Mononuclear cell (primary cell): ENCODE results near the gene CYBA. TPM values are rescaled to one million over a fixed set of nuclear protein-coding genes. Genes with fewer than 3 reads are reported as not detected.

ENCODE experiments used
- H3K27me3 ChIP-seq: 2 replicates; pipeline ENCODE4 v1.6.0; 2011; ENCODE audit warnings: low read length, control low read depth; ENCODE audit not compliant: insufficient read depth
- H3K4me1 ChIP-seq: 2 replicates; pipeline ENCODE4 v1.5.1; 2011; ENCODE audit warnings: mild to moderate bottlenecking, low read length, control low read depth; ENCODE audit not compliant: insufficient read depth
- H3K4me3 ChIP-seq: 2 replicates; pipeline ENCODE4 v1.5.1; 2011; ENCODE audit warnings: mild to moderate bottlenecking, low read length, moderate library complexity
- H3K9me3 ChIP-seq: 2 replicates; pipeline ENCODE4 v1.5.1; 2011; ENCODE audit warnings: low read depth, mild to moderate bottlenecking, control low read depth, low read length
- total RNA-seq: library from RNA; depleted of rRNA; stranded (reverse); fragments of >200 nt; gene quantifications from one replicate; pipeline ENCODE4 v1.2.3, GENCODE V29; 2012

Gene CYBA
- total RNA-seq, 1 donor = 388 TPM

DNA sequence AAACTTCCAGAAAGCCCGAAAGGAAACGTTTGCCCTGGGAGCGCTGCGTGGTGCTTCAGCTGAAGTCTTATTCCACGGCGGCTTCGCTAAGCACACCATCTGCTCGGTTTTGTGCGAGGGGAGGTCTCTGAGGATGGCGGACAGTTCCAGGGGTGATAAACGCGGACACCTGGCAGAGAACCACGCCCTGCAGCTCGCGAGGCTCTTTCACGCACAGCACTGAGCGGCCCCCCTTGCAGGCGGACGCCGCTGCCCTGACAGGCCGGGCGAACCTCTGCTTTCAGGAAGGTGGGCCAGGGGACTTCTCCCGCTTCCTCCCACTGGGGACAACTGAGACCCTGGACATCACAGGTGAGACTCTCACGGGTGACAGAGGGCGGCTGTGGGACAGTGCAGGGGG is 8.3 kb upstream of the CYBA start:
- Histone ChIP-seq H3K27me3 (no peaks in the 10 kb centered on the region), H3K9me3 (no peaks in the 10 kb centered on the region), H3K4me1 (peaks cover 25% of the 10 kb centered on the region), H3K4me3 (no peak overlapping the region)

DNA sequence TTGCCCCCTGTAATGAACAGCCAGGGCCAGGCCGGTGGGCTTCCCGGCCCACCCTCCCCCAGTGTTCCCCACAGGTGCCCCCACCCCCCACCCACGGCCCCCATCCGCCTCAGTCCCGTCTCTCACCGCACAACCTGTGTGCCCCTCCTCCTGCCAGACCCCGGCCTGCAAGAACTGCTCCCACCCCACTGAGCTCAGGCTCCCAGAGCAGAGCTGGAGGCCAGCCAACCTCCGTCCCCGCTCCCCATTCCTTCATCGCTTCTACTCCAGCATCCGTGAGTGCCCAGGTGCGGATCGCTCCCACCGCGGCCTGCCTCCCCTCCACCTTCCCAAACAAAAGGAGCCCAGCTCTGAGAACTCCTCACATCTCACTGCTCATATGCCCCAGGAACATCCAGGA is 7.9 kb upstream of the CYBA start:
- H3K27me3 ChIP-seq = no peaks in the 10 kb centered on the region
- H3K4me3 ChIP-seq = no peak overlapping the region

DNA sequence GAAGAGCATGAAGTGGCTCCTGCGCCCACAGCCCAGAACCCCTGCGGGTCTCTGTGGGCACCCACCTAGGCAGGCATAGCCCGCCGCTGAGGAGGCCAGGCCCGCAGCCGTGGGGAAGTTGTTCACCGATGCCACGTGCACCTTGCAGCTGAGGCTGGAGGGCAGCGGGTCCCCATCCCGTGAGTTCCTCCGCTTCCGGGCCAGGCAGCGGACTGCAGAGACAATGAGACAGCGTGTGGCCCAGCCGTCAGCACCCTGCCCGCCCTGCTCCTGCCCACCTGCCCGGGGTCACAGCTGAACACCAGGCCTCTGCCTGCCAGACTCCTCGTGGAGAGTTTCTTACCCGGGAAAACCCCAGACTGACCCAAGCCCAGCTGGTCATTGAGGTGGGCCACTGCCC is 6.5 kb upstream of the CYBA start:
- Histone ChIP-seq H3K9me3 (no peaks in the 10 kb centered on the region), H3K4me3 (no peak overlapping the region), H3K4me1 (peaks cover 20% of the 10 kb centered on the region), H3K27me3 (no peaks in the 10 kb centered on the region)

More for the DNA sequence above, 7.9 kb upstream of the CYBA start:
- Histone ChIP-seq H3K9me3 (no peaks in the 10 kb centered on the region), H3K4me1 (peaks cover 21% of the 10 kb centered on the region)

DNA sequence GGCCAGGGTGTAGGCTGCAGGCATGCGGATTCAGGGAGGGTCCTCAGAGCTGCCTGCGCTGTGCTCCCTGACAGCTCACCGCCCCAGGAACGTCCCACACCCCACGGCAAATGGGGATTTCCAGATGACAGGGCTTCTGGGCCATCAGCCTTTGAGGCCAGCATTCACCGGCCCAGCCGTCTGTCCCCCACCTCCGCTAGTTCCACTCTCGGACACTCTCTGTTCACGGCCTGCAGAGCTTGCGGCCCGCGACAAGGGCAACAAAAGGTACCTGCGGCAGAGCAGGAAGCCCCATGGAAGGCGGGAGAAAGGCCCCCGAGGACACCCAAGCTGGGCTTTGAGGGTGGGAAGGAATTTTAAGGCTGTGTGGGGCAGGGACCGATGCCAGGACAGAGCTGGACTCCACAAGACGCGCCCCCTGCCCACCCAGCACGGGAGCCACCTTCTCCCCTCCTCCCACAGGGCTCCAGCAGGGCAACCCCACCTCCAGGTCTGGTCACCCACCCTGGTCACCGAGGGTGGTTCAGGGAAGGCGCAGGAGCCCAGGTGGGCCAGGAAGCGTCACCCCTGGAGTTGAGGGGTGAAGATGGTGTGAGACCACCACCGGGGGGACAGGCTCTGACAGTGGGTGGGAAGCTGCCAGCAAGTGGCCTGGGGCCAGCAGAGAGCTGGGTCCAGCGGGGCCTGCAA is 5.6 kb upstream of the CYBA start:
- H3K4me3 ChIP-seq = no peak overlapping the region
- H3K9me3 ChIP-seq = no peaks in the 10 kb centered on the region
- no peaks in the 10 kb centered on the region for H3K27me3 ChIP-seq
- peaks cover 23% of the 10 kb centered on the region for H3K4me1 ChIP-seq

DNA sequence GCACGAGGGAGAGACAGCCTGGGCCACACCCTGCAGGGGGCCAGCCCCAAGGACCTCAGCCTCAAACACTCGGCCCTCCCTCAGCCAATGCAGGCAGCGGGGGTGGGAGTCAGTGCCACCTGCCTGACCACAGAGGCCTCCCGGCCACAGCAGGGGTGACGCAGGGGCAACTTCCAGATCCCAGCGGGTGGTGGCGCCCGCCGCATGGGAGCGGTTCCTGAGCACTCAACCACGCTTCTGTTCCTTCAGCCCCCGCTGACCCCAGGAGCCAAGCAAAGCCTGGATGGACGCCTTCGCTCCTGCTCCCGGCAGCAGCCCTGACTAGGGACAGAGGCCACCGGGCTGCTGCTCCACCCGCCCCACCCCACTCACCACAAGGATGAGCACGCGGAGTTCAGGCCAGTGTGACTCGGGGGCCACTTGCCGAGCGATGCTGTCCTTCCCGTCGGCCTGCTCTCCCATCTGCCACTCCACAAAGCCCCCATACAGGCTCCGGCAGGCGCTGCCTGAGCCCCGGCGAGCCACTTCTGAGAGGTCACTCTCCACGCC is 5.0 kb upstream of the CYBA start:
- no peaks in the 10 kb centered on the region for H3K9me3 ChIP-seq
- H3K4me3 ChIP-seq = no peak overlapping the region
- no peaks in the 10 kb centered on the region for H3K27me3 ChIP-seq
- peaks cover 22% of the 10 kb centered on the region for H3K4me1 ChIP-seq

DNA sequence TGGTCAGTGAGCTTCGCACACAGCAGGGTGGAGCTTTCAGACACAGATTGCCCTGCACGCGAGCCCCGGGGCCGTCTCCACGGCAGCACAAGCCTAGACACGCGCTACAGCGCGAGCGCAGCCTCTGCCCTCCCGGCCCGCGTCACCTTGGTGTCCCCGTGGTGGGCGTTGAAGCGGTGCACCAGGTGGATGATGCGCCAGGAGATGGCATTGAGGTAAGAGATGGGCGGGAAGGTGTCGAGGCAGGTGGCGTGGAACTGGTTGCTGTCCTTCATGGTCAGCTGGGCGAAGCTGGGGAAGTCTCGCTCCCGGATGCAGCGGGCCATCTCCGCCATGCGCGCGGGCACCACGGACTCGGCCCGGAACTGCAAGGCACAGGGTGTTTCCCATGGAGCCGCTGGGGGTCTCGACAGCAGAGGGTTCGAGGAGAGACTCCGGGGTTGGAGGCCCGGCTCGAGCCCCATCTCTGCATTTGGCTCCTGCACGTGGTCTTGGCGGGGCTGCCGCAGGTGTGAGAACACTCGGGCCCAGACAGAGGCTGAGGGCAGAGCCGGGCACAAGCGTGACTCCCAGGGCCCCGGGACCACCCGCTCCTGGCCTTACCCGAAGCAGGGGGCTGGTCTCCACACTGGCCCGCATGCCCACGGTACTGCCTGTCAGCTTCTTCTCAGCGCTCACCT is 4.3 kb upstream of the CYBA start:
- H3K4me3 ChIP-seq = no peak overlapping the region
- no peaks in the 10 kb centered on the region for H3K27me3 ChIP-seq
- peaks cover 22% of the 10 kb centered on the region for H3K4me1 ChIP-seq
- H3K9me3 ChIP-seq = no peaks in the 10 kb centered on the region

DNA sequence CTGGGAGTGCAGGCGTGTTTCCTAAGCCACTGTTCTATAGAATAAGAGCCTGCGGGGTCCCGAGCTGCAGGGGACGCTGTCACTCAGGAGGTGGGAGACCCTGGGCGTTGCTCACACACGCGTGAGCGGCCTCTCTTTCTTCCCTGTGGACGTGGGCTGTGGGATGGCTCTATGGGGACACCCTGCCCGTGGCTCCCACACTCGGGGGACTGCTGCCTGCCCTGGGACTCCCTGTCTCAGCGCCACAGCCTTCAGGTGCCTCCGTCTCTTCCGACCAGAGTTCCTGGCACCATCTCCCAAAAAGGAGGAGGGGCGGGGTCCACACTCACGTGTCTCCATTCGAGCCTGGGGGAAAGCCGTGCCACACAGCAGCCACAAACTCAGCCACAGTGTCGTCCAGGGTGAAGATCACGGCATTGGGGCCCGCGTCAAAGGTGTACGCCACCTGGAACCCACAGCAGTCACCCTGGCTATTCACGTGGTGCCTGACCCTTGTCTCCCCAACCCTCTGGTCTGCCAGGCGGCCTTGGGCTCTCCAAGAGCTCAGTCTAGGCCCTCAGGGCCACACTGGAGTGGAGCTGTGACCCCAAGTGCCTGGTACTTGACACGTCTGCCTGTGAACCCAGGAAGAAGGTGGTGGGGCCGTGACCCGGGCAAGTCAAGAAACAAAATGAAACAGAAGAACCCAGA is 3.7 kb upstream of the CYBA start:
- peaks cover 29% of the 10 kb centered on the region for H3K4me1 ChIP-seq

DNA sequence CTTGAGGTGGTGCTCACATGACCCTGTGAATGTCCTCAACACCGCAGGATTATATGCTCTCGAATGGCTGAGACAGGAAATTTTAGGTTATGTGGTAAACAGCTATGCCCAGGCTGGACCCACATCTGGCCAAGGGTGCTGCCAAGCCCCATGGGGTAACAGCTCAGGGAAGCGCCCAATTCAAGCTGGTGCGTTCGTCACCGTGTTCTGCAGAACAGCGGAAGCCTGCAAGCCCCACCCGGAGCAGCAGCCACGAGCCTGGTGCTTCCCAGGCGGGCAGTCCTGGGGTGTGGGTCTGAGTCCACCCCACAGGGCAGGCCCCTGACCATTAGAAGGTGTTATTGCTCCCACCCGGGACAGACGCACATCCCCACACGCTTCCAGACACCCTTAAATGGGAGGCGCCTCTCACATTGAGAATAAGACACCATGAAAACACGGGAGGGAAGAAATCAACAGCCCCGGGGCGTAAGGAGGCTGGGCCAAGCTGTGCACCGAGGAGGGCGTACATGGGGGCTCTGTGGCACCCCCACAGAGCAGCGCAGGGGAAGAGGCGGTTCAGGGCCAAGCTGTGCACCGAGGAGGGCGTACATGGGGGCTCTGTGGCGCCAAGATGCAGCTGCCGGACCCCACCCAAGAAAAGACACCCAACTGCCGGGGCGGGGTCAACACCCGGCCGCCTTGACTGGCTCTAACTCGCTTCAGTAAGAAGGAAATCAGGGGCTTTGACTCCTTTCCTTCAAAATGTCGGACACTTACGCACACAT is 2.9 kb upstream of the CYBA start:
- H3K27me3 ChIP-seq = no peaks in the 10 kb centered on the region
- no peak overlapping the region for H3K4me3 ChIP-seq
- peaks cover 36% of the 10 kb centered on the region for H3K4me1 ChIP-seq
- H3K9me3 ChIP-seq = no peaks in the 10 kb centered on the region

More for the DNA sequence above, 3.7 kb upstream of the CYBA start:
- Histone ChIP-seq H3K9me3 (no peaks in the 10 kb centered on the region), H3K4me3 (no peak overlapping the region), H3K27me3 (no peaks in the 10 kb centered on the region)

DNA sequence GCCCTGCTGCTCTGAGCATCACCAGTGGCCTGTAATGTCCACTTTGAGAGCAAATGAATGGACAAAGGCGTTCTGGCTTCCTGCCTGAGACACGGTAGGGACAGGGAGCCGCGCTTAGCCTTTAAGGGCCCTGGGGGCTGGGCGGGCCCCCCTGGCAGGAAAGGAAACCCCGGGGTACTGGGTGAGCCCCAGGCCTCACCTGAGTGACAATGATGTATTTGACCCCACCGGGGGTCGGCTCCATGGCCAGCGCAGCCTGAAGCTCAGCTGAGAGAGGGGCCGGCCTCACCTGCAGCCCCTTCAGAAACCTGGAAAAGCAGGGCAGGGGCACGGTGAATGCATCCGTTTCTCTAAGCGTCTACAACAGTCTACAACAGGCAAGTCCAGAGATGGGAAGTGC is 2.2 kb upstream of the CYBA start:
- Histone ChIP-seq H3K27me3 (no peaks in the 10 kb centered on the region), H3K9me3 (no peaks in the 10 kb centered on the region), H3K4me1 (peaks cover 43% of the 10 kb centered on the region), H3K4me3 (no peak overlapping the region)

DNA sequence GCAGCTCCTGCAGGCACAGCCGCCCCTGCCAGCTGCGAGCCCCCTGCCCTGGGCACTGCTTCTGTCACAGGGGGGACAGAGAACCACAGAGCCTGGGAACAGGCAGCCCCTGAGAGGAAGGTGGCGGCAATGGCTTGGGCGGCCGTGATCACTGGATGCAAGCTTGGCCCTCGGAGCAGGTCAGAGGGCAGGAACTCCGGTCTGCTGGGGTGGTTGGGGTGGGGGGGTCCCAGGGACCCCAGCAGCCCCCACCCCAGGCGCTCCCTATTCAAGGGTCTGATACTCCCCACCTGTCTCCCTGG is 1.9 kb upstream of the CYBA start:
- Histone ChIP-seq H3K27me3 (no peaks in the 10 kb centered on the region), H3K9me3 (no peaks in the 10 kb centered on the region), H3K4me1 (peaks cover 47% of the 10 kb centered on the region), H3K4me3 (no peak overlapping the region)

DNA sequence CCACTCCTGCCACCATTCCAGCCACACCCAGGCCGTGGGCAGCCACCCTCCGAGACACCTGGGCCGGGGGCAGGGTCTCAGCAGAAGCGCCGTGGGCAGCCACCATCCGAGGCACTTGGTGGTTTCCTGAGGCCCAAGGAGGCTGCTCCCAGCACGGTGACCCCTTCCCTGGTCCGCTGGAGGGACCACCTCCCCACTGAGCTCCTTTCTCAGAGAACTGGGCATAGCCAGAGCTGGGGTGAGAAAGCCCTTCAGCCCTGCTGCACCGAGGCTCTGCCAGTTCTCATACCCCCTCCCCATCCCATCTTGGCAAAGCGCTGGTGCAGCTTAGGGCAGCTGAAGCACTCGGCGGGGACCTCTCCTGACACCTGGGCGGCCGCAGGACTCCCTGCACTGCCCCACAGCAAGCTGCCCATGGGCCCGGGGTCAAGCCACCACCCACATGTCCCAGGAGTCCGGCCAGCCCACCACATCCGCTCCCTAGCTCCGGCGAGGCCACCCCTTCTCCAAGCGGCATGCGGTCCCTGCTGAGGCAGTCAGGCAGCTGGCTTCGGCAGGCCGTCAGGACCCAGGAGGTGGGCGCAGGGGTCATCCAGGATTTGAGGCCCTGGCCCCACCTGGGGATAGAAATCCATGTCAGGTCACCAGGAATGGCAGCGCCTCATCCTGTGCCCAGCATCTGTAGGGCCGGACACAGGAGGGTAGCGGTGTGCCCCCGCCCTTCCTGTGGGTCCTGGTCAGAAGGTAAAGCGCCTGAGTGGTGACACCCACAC is 1.3 kb upstream of the CYBA start:
- Histone ChIP-seq H3K9me3 (no peaks in the 10 kb centered on the region), H3K4me3 (no peak overlapping the region), H3K27me3 (no peaks in the 10 kb centered on the region), H3K4me1 (peaks cover 52% of the 10 kb centered on the region)

DNA sequence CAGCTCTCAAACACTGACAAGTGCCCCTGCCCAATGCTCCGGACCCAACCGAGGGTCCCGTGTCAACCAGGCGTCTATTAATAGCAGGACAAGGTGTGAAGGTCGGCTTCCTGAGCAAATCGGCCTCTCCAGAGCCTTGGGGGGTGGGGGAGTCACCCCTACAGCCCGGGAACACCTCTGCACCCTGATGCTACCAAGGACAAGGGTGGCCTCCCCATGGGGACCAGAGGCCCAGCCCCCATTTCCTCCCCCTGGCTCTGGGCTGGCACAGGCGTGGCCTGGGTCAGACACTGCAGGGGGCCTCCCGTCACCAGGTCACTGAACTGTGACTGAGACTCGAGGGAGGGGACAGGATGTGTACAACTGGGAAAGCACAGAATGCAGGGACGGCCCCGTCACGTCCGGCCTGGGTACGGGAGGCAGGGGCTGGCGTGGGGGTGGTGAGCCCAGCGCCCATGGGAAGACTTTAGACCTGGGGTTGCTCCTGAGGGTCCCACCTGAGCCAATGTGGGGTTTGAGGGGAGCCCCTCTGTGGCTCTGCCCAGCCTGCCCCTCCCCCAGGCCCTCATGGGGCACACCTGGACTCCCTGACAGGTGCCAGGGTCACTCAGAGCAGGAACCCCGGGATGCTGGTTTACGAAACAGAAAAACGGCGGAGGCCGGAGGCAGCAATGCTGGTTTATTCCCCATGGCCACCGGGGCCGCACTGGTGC is 579 bp upstream of the CYBA start:
- Histone ChIP-seq H3K9me3 (no peaks in the 10 kb centered on the region), H3K27me3 (no peaks in the 10 kb centered on the region), H3K4me3 (peak overlapping the region; percentile 94), H3K4me1 (peaks cover 57% of the 10 kb centered on the region)

DNA sequence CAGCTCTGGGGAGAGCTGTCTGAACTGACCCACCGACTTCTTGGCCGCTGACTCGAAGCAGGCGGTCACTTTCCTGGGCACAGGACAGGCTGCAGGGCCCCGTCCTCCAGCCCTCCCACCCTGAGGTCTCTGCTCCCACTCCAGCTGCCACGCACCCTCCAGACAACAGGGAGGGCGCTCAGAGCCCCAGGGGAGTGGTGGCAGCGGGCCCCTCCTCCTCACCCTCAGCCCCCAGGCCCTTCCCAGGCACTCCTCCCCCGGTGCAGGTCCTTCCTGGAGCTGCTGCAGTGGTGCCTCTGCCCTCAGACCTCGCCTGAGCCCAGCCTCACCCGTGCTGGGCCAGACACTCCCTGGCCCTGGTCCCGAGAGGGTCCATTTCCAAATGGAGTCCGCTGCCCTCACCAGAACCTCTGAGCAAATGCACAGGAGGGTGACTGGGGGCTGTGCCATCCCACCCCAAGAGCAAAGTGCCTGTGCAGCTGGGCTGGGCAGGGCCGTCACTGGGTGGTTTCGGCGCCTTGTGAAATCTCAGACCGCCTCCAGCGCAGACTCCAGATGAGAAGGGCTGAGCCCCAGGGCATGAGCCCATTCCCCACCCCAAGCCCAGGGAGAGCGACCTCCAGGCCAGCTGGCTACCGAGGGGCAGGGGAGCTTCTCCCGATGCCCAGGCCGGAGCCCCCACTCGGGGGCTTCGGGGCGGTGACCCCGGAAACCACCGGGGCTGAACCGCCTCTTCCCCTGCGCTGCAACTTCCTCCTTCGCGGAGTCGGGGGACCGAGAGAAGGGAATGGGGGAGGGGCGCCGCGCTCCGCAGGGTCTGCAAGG is 717 bp downstream of the CYBA start:
- Histone ChIP-seq H3K4me3 (peak overlapping the region; percentile 94), H3K9me3 (no peaks in the 10 kb centered on the region), H3K27me3 (no peaks in the 10 kb centered on the region), H3K4me1 (peaks cover 59% of the 10 kb centered on the region)
